GM13977 (cell line): ENCODE results near the gene RASL11B.

ENCODE experiments used
- DNase-seq: peaks from one replicate; pipeline ENCODE4 v3.0.0; 2012; ENCODE audit warnings: low spot score
- in situ Hi-C: fragments of 300-500 bp; cut with MboI; formaldehyde crosslinking; loops from one replicate; pipeline ENCODE4 v1.12.0; 2022; ENCODE audit warnings: low sequenced_read_pairs, low pct_unique_long_range_greater_than_20kb, mixed read lengths, inconsistent platforms; ENCODE audit not compliant: unreplicated experiment
- TF ChIP-seq, protein P1 (sequence below): IDR thresholded peaks from 2 replicates; pipeline ENCODE4 v1.5.1; 2012; ENCODE audit warnings: mild to moderate bottlenecking, control low read depth; ENCODE audit not compliant: insufficient read depth; ENCODE audit errors: extremely low read depth, missing control alignments

Gene RASL11B, protein sequence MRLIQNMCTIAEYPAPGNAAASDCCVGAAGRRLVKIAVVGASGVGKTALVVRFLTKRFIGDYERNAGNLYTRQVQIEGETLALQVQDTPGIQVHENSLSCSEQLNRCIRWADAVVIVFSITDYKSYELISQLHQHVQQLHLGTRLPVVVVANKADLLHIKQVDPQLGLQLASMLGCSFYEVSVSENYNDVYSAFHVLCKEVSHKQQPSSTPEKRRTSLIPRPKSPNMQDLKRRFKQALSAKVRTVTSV

DNA sequence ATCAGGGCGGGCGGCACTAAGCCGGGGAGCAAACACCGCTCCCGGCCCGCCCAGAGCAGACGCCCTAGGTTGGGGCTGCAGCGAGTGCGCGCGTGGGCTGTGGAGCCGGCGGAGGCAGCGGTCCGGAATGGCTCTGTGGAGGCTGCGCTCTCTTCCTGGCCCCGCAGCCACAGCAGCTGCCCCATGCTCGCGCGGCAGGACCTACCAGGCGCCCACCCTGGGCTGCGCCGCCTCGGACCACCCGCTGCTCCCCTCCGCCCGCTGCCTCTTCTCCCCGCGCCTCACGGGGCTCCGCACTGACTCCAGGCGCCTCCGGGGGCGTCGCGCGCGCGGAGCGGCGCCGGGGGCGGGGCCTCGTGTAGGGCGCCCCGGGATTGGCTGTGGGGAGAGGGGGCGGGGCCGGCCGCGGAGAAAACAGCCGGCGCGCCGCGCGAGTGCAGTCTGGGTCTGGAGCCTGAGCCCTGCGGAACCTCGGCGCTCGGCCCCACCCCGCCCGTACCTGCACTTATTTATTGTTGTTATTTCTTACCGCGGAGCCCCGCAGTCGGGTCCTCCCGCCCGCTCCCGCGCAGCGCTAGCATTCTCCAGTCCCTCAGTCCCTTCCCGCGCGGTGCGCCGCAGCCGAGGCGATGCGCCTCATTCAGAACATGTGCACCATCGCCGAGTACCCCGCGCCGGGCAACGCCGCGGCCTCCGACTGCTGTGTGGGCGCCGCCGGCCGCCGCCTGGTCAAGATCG is at the start of gene RASL11B:
TSS of gene RASL11B (plus strand) at position 439 of the 738 bp plus-strand sequence. CDS start at position 630, 191 bp downstream.
- peak; percentile 98 for DNase-seq
- TF ChIP-seq, protein P1, sequence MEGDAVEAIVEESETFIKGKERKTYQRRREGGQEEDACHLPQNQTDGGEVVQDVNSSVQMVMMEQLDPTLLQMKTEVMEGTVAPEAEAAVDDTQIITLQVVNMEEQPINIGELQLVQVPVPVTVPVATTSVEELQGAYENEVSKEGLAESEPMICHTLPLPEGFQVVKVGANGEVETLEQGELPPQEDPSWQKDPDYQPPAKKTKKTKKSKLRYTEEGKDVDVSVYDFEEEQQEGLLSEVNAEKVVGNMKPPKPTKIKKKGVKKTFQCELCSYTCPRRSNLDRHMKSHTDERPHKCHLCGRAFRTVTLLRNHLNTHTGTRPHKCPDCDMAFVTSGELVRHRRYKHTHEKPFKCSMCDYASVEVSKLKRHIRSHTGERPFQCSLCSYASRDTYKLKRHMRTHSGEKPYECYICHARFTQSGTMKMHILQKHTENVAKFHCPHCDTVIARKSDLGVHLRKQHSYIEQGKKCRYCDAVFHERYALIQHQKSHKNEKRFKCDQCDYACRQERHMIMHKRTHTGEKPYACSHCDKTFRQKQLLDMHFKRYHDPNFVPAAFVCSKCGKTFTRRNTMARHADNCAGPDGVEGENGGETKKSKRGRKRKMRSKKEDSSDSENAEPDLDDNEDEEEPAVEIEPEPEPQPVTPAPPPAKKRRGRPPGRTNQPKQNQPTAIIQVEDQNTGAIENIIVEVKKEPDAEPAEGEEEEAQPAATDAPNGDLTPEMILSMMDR, result peak; percentile 11
- in situ Hi-C loops, result no loop called here

DNA sequence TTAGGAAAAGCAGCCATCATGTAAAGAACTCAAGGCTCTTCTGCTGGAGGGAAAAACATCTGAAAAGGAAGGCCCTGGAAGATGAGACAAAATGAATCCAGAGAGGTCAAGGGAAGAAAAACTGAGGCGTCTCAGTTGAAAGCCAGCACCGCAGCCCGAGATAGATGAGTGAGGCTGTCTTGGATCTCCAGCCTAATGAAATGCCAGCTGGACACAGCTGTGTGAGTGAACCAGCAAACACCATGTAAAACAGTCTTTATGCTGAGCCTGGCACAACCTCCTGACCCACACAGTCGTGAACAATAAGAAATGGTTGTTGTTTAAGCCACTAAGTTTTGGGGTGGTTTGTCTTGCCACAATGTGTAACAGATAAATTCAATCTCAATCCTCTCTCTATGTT is 48.6 kb upstream of the RASL11B start:
- TF ChIP-seq, protein P1, result no peak
- in situ Hi-C loops, result no loop called here
- no peak for DNase-seq

DNA sequence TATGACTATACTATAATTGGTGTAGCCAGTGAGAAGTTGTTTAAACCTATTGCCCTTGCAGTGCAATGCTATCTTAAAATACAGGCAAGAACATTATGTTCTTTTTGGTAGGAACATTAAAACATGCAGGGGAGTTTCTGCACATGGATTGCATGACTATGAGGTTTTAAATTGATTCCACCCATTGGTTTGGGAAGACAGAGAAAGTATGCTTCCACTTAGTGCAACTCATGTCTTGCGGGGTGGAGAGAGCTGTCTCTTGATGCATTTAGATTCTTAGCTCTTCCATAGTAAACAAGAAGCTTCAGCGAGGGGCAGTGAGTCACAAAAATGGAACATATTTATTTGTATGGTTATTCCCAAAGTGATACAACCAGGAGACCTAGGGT is 39.5 kb upstream of the RASL11B start:
- no peak for DNase-seq
- in situ Hi-C loops, result no loop called here
- TF ChIP-seq, protein P1, result no peak

DNA sequence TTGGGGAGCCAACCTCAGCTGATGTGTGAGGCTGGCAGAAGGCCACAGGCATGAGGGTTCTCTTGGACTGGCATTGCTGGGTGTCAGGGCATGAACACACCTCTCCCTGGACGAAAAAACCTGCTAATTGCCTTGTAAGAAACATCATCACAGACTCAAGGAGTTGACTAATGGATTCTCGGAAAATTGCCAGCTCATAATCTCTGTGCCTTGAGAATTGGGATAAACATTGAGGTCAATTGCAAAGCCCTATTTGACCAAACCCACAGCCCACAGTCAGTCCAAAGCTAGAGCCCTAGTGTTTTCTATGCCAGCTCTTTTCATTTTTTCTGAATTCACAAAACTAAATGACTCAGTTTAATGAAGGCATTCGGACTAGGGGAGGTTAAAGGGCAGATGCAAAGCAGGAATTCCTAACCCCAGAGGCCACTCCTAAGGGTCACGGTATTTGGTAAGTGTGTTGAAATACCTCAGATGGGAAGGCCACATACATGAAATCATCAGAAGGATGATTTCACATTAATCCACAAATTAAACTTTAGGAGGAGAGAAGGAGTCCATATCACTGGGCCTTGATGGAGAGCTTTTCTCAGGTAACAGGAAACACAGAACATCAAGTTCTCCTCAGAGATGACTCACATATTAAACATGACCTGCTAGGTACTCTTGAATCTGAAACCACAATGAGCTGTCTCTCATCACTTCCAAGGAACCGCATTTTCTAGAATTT is 39.0 kb upstream of the RASL11B start:
- no peak for DNase-seq
- in situ Hi-C loops, result no loop called here

DNA sequence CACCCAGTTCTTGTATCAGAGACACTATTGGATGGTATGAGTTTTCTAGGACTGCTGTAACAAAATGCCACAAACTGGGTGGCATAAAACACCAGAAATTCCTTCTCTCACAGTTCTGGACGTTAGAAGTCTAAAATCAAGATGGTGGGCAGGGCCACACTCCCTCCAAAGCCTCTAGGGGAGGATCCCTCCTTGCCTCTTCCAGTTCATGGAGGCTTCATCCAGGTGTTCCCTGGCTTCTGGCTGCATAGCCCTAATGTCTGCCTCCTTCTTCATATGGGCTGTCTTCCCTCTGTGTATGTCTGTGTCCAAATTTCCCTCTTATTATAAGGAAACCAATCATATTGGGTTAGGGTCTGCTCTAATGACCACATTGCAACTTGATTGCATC is 38.4 kb upstream of the RASL11B start:
- TF ChIP-seq, protein P1, result no peak
- no peak for DNase-seq
- in situ Hi-C loops, result no loop called here

More for the DNA sequence above, 39.0 kb upstream of the RASL11B start:
- TF ChIP-seq, protein P1, result no peak

DNA sequence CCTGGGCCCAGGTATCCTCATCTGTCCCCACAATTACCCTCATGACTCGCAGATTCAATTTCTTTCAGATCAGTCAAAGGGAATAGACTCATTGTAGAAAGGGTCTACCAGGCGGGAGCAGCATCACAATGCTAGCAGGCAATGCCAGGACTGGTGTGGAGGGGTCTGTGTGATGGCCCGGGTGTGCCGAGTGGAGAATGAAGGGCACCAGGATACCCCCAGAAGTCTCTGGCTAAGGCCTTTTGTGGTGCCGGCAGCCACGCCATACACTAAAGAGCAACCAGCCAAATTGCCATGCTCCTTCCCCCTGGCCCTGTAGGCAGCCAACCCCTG is 37.9 kb upstream of the RASL11B start:
- no peak for DNase-seq
- in situ Hi-C loops, result no loop called here
- TF ChIP-seq, protein P1, result no peak
